Amniotic stem cell (primary cell): ENCODE results near the gene FBXO33.

ENCODE experiments used
- DNase-seq: peaks from one replicate; lab custom pipeline; 2025; lab: John Stamatoyannopoulos, UW

FBXO33 gene

GRCh38 chr14:39430762-39431415, 1.3 kb downstream of the FBXO33 start:
- no peak for DNase-seq

DNA sequence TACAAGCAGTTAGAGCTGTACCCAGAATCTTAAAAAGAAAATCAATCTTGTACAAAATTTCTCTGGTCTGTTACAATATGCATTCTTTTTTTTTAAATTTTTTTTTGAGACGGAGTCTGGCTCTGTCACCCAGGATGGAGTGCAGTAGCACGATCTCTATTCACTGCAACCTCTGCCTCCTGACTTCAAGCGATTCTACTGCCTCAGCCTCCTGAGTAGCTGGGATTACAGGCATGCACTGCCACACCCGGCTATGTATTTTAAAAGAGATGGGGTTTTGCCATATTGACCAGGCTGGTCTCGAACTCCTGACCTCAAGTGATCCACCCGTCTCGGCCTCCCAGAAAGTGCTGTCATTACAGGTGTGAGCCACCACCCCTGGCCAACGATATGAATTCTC, 4.1 kb downstream of the FBXO33 start:
- no peak for DNase-seq

GRCh38 chr14:39426605-39427004, 5.6 kb downstream of the FBXO33 start:
- DNase-seq, result peak; percentile 43

DNA sequence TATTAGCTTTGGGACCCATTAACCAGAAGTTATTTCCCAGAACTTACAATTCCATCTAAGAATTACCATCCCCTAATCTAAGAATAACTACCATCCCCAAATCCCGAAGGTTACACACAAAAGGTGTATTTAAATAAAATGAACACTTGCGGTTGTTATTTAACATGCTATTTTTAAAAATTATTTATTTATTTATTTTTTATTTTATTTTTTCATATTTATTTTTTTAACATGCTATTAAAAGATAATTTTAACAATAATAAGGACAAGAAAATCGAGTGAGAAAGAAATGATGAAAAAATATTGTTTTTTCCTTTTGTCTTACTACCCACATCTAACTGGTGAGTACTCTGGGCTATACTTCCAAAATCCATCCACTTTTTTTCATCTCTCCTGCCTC, 6.3 kb downstream of the FBXO33 start:
- DNase-seq, result no peak

- DNase-seq, result no peak
Observed at GRCh38 chr14:39423793-39424192, 8.4 kb downstream of the FBXO33 start.

DNA sequence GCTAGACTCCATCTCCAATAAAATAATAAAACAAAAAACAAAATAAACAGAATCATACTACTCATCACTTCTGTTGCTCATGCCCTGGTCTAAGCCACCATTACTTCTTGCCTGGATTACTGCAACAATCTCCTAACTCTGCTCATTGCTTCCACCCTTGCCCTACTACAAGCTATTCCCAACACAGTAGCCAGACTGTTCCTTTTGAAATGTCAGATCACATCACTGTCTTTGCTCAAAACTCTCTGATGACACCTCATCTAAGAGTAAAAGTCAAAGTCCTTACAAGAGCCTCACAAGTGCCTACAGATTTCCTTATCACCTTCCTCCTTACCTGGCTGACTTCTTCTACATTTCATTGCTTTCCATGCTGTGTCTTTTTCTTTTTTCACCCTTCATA, 10.0 kb downstream of the FBXO33 start:
- DNase-seq, result no peak

GRCh38 chr14:39419272-39419671, 13.0 kb downstream of the FBXO33 start:
- no peak for DNase-seq

- DNase-seq, result no peak
Observed at GRCh38 chr14:39417014-39417413, 15.2 kb downstream of the FBXO33 start.

DNA sequence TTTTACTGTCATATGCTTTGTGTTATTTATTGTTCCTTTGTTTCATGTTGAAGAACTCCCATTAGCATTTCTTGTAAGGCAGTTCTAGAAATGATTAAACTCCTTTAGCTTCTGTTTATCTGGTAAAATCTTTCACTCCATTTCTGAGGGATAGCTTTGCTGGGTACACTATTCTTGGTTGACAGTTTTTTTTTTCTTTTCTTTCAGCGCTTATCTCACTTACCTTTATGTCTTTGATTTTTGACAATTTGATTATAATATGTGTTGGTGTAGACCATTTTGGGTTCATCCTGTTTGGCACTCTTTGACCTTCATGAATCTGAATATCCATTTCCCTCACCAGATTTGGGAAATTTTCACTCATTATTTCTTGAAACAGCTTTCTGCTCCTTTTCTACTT, 16.2 kb downstream of the FBXO33 start:
- no peak for DNase-seq

- no peak for DNase-seq
Observed at GRCh38 chr14:39406560-39406959, 25.7 kb downstream of the FBXO33 start.

GRCh38 chr14:39398382-39398781, 33.9 kb downstream of the FBXO33 start:
- DNase-seq, result no peak

DNA sequence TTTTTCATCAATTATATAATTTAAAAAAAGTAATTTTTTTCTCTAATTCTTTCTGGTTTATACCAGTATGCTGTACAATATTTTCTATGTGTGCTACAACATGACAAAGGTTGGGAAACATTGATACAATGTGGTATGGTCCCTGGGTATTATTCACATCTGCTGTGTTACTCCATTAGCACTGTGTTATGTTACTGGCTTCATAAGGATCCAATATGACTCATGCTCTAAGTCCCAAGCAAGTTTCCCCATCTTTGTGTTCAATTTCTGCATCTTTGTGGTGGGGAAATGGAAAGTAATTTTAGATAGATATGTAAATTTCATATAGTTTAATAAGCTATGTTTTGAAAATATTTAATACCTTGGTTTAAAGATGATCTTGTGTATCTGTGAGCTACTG, 35.8 kb downstream of the FBXO33 start:
- no peak for DNase-seq

- DNase-seq, result no peak
Observed at GRCh38 chr14:39395555-39396254, 36.5 kb downstream of the FBXO33 start.

DNA sequence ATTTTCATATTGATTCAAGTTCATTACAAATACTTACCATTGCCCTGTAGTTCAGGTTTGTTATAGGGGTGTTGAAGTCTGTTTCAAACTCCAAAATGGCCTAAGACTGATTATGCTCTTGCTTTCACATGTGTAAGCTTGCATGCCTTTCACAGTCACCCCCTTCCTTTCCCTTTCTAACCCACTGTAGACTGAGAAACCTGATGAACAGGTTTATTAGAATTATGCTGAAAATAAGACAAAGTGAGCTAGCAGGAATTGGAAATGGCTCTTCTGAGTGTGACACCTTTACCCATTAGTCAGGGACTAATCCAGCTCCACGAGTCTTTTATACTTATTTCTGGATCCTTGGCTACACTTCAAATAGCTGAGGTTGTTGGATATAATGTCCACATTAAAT, 38.9 kb downstream of the FBXO33 start:
- DNase-seq, result no peak

- no peak for DNase-seq
Observed at GRCh38 chr14:39384177-39384576, 48.1 kb downstream of the FBXO33 start.

DNA sequence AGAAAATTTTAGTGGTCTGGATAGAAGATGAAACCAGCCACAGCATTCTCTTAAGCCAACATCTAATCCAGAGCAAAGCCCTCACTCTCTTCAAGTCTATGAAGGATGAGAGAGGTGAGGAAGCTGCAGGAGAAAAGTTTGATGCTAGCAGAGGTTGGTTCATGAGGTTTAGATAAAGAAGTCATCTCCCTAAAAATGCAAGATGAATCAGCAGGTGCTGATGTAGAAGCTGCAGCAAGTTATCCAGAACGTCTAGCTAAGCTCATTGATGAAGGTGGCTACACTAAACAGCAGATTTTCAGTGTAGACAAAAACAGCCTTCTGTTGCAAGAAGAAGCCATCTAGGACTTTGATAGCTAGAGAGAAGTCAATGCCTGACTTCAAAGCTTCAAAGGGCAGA, 48.5 kb downstream of the FBXO33 start:
- DNase-seq, result no peak

GRCh38 chr14:39383026-39383660, 49.1 kb downstream of the FBXO33 start:
- DNase-seq, result no peak

DNA sequence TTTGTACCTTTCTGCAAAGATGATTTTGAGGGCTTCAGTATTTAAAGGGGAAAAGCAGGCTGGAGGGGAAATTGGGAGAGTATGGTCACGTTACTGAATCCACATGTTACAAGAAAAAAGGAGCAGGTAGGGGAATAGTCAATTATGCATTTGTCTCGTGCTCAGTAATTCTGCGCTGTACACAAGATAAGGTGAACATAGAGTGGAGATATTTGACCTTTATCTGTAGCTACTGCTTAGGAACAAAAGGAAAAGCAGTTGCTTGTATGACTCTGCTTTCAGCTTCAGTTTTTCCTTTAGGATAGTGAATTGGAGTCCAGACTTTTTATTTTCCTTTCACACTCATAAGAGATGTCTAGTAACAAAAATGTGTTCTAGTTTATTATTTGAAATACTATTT, 49.8 kb downstream of the FBXO33 start:
- DNase-seq, result no peak

GRCh38 chr14:39381366-39381765, 50.9 kb downstream of the FBXO33 start:
- DNase-seq, result no peak

- DNase-seq, result no peak
Observed at GRCh38 chr14:39376667-39377403, 55.4 kb downstream of the FBXO33 start.

- no peak for DNase-seq
Observed at GRCh38 chr14:39374851-39375250, 57.4 kb downstream of the FBXO33 start.

- no peak for DNase-seq
Observed at GRCh38 chr14:39372656-39373055, 59.6 kb downstream of the FBXO33 start.

GRCh38 chr14:39370415-39370814, 61.8 kb downstream of the FBXO33 start:
- DNase-seq, result no peak
